Measurements from ENCODE around the gene TMEM190.

Gene TMEM190

DNA sequence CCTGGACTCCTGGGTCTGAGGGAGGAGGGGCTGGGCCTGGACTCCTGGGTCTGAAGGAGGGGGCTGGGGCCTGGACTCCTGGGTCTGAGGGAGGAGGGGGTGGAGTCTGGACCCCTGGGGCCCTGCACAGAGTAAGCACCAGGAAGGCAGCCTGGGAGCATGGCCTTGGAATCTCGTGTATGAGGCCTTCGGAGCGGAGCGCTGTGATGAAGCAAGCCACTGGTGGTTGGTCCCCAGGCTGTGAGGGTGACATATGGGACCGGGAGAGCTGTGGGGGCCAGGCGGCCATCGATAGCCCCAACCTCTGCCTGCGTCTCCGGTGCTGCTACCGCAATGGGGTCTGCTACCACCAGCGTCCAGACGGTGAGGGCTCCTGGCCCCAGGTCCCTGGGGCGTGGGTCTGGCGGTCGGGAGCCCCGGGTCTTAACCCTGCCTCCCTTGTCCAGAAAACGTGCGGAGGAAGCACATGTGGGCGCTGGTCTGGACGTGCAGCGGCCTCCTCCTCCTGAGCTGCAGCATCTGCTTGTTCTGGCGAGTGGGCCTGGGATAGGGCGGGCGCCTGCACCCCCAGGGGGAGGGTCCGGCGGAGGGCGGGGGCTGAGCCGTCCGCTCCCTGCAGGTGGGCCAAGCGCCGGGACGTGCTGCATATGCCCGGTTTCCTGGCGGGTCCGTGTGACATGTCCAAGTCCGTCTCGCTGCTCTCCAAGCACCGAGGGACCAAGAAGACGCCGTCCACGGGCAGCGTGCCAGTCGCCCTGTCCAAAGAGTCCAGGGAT is 918 bp downstream of the TMEM190 start:
- peaks cover 15% of the 10 kb centered on the region for H3K4me1 Mint-ChIP-seq
- H3K36me3 Mint-ChIP-seq = peaks cover 3% of the 10 kb centered on the region
- no peaks in the 10 kb centered on the region for H3K9me3 Mint-ChIP-seq
- H3K27me3 Mint-ChIP-seq = peaks cover 8% of the 10 kb centered on the region
- no peak overlapping the region for H3K27ac Mint-ChIP-seq
- no peak overlapping the region for H3K4me3 Mint-ChIP-seq

DNA sequence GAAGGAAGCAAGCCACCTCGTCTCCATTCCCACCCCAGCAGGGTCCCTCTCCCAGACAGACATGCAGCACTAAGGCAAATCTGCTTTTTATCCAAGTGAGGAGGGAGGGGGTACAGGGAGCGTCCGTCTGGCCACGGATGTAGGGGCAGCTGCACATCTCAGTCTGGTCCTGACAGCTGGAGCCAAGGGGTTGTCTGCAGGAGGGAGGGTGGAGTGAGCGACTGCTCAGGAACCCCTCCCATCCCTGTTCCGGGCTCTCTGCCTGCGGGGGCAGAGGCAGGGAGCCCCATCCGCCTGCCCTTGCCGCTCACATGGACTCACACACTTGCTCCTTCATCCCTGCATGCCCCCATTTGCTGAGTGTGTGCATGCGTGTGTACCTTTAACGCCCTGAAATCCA is 2.5 kb downstream of the TMEM190 start:
- Mint-ChIP-seq H3K27ac (no peak overlapping the region), H3K36me3 (peaks cover 3% of the 10 kb centered on the region), H3K4me1 (peaks cover 19% of the 10 kb centered on the region), H3K27me3 (peaks cover 3% of the 10 kb centered on the region), H3K4me3 (no peak overlapping the region), H3K9me3 (no peaks in the 10 kb centered on the region)

DNA sequence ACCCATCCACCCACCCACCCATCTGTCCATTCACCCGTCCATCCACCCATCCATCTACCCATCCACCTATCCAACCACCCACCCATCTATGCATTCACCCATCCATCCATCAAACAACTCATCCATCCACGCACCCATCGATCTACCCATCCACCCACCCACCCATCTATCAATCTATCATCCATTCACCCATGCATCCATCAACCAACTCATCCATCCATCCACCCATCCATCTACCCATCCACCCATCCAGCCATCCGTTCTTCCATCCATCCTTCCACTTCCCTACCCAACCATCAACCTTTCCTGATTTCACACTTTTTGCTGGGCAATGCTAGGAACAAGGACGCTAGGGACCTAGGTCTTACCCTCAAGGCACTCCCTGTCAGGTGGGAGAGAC is 5.4 kb downstream of the TMEM190 start:
- Mint-ChIP-seq H3K27ac (no peak overlapping the region), H3K4me3 (peak overlapping the region; percentile 73), H3K36me3 (peaks cover 15% of the 10 kb centered on the region), H3K27me3 (no peaks in the 10 kb centered on the region), H3K9me3 (no peaks in the 10 kb centered on the region), H3K4me1 (peaks cover 28% of the 10 kb centered on the region)

DNA sequence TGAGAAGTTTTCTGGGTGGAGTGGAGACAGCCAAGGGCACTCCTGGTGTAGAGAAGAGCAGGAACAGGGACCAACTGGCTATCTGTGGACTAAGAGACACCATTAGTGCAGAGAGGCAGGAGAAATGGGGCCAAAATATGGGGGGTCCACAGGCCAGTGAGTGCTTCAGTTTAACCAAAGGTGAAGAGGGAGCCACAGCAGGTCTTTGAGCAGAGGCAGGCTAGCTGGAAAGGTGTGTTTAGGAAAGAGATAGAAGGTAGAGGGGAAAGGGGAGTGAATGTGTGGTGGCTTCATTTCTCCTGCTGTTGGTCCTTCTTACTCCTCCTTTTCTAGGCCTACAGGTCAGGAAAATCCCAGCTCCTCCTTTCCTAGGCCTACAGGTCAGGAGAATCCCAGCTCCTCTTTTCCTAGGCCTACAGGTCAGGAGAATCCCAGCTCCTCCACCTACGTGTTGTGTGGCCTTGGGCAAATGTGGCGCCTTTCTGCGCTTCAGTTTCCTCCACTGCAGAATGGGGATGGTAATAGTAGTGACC is 6.0 kb downstream of the TMEM190 start:
- Mint-ChIP-seq H3K9me3 (no peaks in the 10 kb centered on the region), H3K36me3 (peaks cover 18% of the 10 kb centered on the region), H3K4me1 (peaks cover 31% of the 10 kb centered on the region), H3K27ac (peak overlapping the region; percentile 87), H3K27me3 (no peaks in the 10 kb centered on the region), H3K4me3 (peak overlapping the region; percentile 89)

DNA sequence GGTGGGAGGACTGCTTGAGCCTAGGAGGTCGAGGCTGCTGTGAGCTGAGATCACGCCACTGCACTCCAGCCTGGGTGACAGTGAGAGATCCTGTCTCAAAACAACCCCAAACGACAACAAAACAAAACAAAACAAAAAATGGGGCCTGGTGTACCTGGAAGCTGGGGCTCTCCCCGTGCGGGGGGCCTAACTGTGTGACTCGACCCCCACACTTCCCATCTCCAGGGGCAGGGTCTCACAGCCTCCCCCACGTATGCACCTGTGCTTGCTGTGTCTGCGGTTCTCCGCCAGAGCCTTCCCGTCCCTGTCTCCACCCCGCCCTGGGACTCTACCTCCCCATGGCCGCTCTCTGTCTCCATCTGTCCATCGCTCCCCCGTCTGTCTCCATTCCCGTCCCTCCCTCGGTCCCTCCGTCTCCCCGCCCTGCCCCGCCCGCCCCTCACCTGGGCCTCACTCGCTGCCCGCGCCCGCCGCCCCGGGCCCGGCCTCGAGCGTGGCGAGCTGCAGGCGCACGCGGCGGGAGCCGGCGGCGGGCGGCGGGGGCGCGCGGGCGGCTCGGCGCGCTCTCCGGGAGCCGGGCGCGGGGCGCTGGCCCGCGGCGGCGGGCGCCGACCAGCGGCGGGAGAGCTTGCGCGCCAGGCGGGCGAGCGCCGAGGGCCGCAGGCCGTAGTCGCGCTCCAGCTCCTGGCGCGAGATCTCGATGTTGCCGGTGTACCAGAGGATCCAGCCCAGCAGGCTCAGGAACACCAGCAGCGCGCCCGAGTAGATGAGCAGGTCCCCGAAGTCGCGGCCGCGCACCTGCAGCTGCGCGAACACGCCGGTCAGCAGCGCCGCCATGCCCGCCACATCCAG is 6.9 kb downstream of the TMEM190 start:
- Mint-ChIP-seq H3K4me3 (peak overlapping the region; percentile 89), H3K4me1 (peaks cover 37% of the 10 kb centered on the region), H3K9me3 (no peaks in the 10 kb centered on the region), H3K27ac (peak overlapping the region; percentile 87), H3K36me3 (peaks cover 22% of the 10 kb centered on the region), H3K27me3 (no peaks in the 10 kb centered on the region)

DNA sequence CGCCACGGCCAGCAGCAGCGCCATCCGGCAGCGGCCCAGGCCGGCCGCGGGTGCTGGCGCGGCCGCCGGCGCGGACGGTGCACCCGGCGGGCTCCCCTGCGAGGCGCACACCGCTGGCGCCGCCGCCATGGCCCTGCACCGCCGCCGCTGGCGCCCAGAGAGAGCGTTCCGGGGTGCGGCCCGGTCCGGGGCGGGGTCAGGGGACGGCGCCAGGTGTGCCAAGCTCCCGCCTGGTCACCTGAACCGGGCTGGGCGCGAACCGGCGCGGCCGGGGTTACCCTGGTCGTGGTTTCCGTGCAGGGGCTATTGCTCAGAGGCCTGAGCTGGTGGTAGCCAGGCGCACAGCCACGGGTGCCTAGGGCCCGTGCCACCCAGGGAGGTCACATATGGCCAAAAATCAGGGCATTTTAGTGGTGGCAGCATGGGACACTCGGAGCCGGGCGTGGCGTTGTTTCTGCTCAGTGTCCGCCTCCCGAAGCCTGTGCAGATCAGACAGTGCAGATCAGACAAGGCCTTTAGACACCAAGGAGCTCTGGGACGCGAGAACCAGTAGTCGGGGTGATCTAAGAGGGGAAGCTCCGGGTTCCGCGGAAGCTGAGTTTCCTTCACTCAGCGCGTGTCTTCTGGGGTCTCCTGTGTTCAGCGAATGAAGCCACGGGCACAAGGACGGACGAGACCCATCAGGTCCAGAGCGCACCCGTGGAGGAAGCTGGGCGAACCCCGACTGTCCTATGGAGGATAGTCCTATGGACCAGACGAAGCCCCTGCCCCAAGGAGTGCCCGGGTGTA is 7.7 kb downstream of the TMEM190 start, which contains the start of gene TMEM238:
TSS of gene TMEM238 (minus strand) at position 162 of the 789 bp plus-strand sequence. CDS start at position 129, 33 bp downstream.
- no peaks in the 10 kb centered on the region for H3K9me3 Mint-ChIP-seq
- no peaks in the 10 kb centered on the region for H3K27me3 Mint-ChIP-seq
- peak within 1 kb of the TSS; percentile 100 for H3K27ac Mint-ChIP-seq
- peaks cover 26% of the 10 kb centered on the region for H3K36me3 Mint-ChIP-seq
- peaks cover 43% of the 10 kb centered on the region for H3K4me1 Mint-ChIP-seq
- peak within 1 kb of the TSS; percentile 98 for H3K4me3 Mint-ChIP-seq

DNA sequence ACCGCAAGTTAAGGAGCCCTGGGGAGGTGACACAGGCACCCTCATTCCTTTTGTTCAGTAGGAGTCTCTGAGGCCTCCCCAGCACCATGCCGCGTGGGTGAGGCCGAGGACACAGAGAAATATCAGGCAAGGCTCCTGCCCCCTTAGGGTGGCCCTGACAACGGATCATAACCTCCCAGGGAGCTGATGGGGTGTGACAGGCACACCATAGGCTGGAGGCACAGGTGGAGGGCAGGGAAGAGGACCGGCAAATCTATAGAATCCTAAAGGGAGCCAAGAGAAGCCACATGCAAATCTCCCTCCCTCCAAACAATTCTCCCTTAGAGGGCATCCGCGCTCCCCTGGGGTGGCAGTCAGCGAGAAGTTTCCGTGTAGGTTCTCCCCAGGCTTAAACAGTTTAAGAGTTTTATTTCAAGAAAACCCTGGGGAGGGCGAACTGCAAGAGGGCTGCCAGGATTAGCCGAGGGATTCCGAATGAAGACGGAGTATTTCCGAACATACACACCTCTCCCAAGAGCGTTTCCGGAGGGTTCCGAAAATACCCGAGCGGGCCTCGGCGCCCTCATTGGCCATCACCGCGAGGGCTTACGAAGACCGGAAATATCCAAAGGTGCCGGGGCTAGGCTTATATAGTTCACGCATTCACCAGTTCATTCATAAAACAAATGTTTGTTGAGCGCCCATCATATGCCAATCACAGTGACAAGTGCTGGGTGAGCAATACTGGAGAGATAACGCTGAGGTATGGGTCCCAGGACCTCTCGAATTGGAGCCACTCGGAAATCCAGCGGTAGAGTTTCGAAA is 8.5 kb downstream of the TMEM190 start:
- Mint-ChIP-seq H3K36me3 (peaks cover 31% of the 10 kb centered on the region), H3K27me3 (no peaks in the 10 kb centered on the region), H3K4me1 (peaks cover 51% of the 10 kb centered on the region), H3K27ac (peak overlapping the region; percentile 100), H3K9me3 (no peaks in the 10 kb centered on the region), H3K4me3 (peak overlapping the region; percentile 98)

DNA sequence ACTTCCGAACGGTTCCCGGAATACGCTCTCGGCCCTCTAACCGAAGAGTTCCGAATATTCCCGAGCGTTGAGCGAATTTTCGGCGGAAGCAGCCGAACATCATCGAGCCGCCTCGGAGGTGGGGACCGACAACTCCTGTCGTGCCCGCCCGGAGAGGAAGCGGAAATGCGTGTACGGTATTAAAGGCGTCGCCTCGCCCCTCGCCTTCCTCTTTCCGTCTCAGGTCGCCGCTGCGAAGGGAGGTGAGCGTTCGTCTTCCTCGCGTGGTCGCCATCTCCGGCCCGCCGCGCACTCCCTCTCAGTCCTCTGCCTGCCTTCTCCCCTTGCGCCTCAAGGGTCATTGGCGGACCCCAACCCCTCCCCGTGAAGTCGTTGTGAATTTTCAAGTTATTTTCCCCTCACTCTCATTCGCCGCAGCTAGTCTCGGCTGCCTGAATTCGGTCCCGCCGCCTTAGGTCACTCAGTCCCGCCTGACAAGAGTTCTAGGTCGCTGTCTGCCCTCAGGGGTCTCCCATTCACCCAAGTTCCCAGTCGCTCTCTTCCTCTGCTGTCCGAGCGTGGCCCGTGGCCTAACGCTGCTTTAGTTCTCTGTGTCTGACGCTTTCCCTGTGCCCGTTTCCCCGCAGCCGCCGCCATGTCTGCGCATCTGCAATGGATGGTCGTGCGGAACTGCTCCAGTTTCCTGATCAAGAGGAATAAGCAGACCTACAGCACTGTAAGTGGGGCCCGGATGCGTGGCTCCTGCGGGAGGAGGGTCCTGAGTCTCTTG is 9.3 kb downstream of the TMEM190 start, which contains the start of gene RPL28:
TSS of gene RPL28 (plus strand) at position 209 of the 769 bp plus-strand sequence. CDS start at position 635, 426 bp downstream.
- Mint-ChIP-seq H3K27me3 (no peaks in the 10 kb centered on the region), H3K27ac (peak within 1 kb of the TSS; percentile 100), H3K4me1 (peaks cover 58% of the 10 kb centered on the region), H3K9me3 (no peaks in the 10 kb centered on the region), H3K36me3 (peaks cover 31% of the 10 kb centered on the region), H3K4me3 (peak within 1 kb of the TSS; percentile 98)

DNA sequence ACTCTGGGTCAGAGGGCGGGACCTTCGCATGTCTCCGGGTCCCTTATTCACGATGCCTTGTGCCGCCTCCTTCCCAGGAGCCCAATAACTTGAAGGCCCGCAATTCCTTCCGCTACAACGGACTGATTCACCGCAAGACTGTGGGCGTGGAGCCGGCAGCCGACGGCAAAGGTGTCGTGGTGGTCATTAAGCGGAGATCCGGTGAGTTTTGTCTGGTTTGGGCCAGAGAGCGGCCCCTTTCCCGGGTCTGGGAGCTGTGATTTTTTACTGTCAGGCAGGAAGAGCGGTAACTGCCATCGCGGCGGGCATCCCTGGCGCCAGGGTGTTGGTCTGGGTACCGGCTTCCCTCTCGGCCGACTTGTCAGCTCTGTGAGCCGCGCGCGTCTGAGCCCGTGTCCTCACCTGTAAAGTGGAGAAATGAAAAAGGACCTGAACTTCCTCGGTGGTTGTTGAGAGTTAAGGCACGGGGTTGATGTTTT is 9.9 kb downstream of the TMEM190 start:
- Mint-ChIP-seq H3K9me3 (no peaks in the 10 kb centered on the region), H3K4me3 (peak overlapping the region; percentile 98), H3K36me3 (peaks cover 29% of the 10 kb centered on the region), H3K4me1 (peaks cover 57% of the 10 kb centered on the region), H3K27me3 (no peaks in the 10 kb centered on the region), H3K27ac (peak overlapping the region; percentile 100)

DNA sequence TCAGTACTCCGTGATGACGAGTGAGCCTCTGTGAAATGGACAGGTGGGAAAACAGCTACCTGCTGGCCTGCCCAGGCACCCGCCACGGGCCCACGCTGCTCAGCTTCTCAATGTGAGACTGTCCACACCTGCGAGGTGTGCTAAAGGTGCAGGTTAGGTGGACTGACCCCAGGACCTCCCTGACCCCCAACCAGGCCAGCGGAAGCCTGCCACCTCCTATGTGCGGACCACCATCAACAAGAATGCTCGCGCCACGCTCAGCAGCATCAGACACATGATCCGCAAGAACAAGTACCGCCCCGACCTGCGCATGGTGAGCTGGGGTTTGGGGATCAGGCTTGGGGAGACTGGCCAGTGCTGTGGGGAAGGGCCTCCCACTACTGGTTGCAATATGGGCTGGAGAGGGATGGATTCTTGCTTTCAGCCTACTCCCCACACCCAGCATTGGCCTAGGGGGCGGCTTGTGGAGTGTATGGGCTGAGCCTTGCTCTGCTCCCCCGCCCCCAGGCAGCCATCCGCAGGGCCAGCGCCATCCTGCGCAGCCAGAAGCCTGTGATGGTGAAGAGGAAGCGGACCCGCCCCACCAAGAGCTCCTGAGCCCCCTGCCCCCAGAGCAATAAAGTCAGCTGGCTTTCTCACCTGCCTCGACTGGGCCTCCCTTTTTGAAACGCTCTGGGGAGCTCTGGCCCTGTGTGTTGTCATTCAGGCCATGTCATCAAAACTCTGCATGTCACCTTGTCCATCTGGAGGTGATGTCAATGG is 11.3 kb downstream of the TMEM190 start:
- Mint-ChIP-seq H3K4me3 (peak overlapping the region; percentile 98), H3K36me3 (peaks cover 29% of the 10 kb centered on the region), H3K4me1 (peaks cover 45% of the 10 kb centered on the region), H3K27ac (peak overlapping the region; percentile 100), H3K9me3 (no peaks in the 10 kb centered on the region), H3K27me3 (no peaks in the 10 kb centered on the region)

DNA sequence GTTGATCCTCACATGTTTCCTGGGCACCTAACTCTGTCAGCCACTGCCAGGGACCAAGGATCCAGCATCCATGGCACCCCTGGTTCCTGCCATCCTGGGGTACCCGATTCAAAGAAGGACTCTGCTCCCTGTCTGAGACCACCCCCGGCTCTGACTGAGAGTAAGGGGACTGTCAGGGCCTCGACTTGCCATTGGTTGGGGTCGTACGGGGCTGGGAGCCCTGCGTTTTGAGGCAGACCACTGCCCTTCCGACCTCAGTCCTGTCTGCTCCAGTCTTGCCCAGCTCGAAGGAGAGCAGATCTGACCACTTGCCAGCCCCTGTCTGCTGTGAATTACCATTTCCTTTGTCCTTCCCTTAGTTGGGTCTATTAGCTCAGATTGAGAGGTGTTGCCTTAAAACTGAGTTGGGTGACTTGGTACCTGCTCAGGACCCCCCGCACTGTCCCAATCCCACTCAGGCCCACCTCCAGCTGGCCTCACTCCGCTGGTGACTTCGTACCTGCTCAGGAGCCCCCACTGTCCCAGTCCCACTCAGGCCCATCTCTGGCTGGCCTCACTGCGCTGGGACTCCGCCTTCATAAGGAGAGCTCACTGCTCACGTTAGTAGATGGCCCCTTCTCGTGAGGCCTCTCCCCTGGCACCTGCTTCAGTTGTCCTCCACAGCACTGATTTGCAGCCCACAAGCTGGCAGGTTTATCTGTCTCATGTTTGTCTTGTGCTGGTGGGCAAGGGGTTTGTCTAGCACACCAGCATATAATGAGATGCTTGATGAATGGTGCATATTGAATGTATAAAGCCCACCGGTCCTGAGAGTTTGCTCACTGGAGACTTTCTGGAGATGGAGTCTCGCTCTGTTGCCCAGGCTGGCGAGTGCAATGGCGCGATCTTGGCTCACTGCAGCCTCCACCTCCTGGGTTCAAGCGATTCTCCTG is 13.0 kb downstream of the TMEM190 start:
- H3K9me3 Mint-ChIP-seq = no peaks in the 10 kb centered on the region
- H3K4me1 Mint-ChIP-seq = peaks cover 36% of the 10 kb centered on the region
- peak overlapping the region; percentile 80 for H3K27ac Mint-ChIP-seq
- peak overlapping the region; percentile 70 for H3K4me3 Mint-ChIP-seq
- H3K36me3 Mint-ChIP-seq = peaks cover 29% of the 10 kb centered on the region
- no peaks in the 10 kb centered on the region for H3K27me3 Mint-ChIP-seq

DNA sequence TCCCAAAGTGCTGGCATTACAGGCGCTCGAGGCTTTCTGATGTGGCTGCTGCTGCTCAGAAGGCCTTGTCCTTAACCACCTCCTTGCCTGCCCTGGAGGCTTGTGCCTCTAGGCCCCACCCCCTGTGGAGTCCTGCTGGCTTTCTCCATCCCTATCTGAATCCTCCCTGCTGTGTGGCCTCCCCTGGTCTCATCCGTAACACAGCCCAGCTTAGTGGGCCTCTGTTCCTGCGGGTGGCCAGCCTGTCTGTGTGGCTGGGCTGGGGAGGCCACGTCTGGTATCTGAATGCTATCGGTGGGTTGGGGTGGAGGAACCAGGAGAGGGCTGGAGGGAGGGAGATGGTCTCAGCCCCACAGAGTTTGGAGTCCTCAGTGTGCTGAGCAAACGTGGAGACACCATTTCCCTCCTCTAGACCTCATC is 13.8 kb downstream of the TMEM190 start:
- H3K36me3 Mint-ChIP-seq = peaks cover 29% of the 10 kb centered on the region
- H3K4me3 Mint-ChIP-seq = peak overlapping the region; percentile 52
- H3K27me3 Mint-ChIP-seq = no peaks in the 10 kb centered on the region
- no peaks in the 10 kb centered on the region for H3K9me3 Mint-ChIP-seq
- peak overlapping the region; percentile 78 for H3K27ac Mint-ChIP-seq
- peaks cover 34% of the 10 kb centered on the region for H3K4me1 Mint-ChIP-seq

All from activated naive CD4-positive, alpha-beta T cell treated with anti-CD3 and anti-CD28 coated beads, Interleukin-2, amount 50 U/mL, for 24 hours (primary cell).